HepG2 (cell line): ENCODE results near the gene CCDC38. TPM values are rescaled to one million over a fixed set of nuclear protein-coding genes. Genes with fewer than 3 reads are reported as not detected.

Source experiments
- DNMT1 ChIP-seq: sonication (generic); formaldehyde crosslinking; IDR thresholded peaks from 2 replicates; pipeline ENCODE4 v1.5.1; 2020; ENCODE audit warnings: mild to moderate bottlenecking, missing genetic modification reagents
- FOXK1 ChIP-seq: sonication (generic); formaldehyde crosslinking; IDR thresholded peaks from 2 replicates; pipeline ENCODE4 v1.4.0; 2020; ENCODE audit warnings: low read depth, missing genetic modification reagents, borderline replicate concordance
- GATAD2A ChIP-seq: IDR thresholded peaks from 2 replicates; pipeline ENCODE4 v1.6.1; 2016
- HES4 ChIP-seq: sonication (generic); formaldehyde crosslinking; IDR thresholded peaks from 2 replicates; pipeline ENCODE4 v1.9.0; 2021; ENCODE audit warnings: mild to moderate bottlenecking, missing genetic modification reagents, borderline replicate concordance
- NCOA5 ChIP-seq: sonication (generic); formaldehyde crosslinking; IDR thresholded peaks from 2 replicates; pipeline ENCODE4 v1.4.0; 2020; ENCODE audit warnings: missing genetic modification reagents
- NFE2L2 ChIP-seq: fragments of 150-350 bp; IDR thresholded peaks from 2 replicates; pipeline ENCODE4 v1.6.1; 2014; ENCODE audit warnings: low read length
- RBAK ChIP-seq: sonication (generic); formaldehyde crosslinking; IDR thresholded peaks from 2 replicates; pipeline ENCODE4 v1.5.1; 2020; ENCODE audit warnings: mild to moderate bottlenecking, missing genetic modification reagents
- RXRA ChIP-seq: sonication (generic); formaldehyde crosslinking; IDR thresholded peaks from 2 replicates; pipeline ENCODE4 v1.5.1; 2020; ENCODE audit warnings: missing genetic modification reagents
- ZFP37 ChIP-seq: sonication (generic); formaldehyde crosslinking; IDR thresholded peaks from 2 replicates; pipeline ENCODE4 v1.4.0; 2020; ENCODE audit warnings: missing genetic modification reagents, borderline replicate concordance
- polyA plus RNA-seq, 8 experiments: library from polyadenylated mRNA; depleted of rRNA in 3 of 8; stranded (reverse) in 7 of 8; unstranded in 1 of 8; fragments of >200 nt; fragmentation: Illumina TruSeq in 4 of 8; extraction: Trizol in 4 of 8; gene quantifications; 2 replicates each; pipeline versions ENCODE4 v1.2.1 to v1.2.3, GENCODE V29; 2011 to 2016; ENCODE audit warnings: low read depth in 4 of 8, missing spikeins in 1 of 8, mixed read lengths in 1 of 8; ENCODE audit not compliant: insufficient read depth in 1 of 8
- total RNA-seq, 5 experiments: library from RNA; depleted of rRNA; stranded (reverse); fragments of >200 nt; fragmentation: Illumina TruSeq; extraction: Trizol; gene quantifications; 2 replicates each; pipeline ENCODE4 v1.2.3, GENCODE V29; 2016; ENCODE audit warnings: low read depth in 1 of 5
- TF ChIP-seq, protein P1 (sequence below): sonication (generic); formaldehyde crosslinking; IDR thresholded peaks from 2 replicates; pipeline ENCODE4 v1.5.1; 2020; ENCODE audit warnings: missing genetic modification reagents, mild to moderate bottlenecking, borderline replicate concordance
- TF ChIP-seq, protein P2 (sequence below): sonication (generic); formaldehyde crosslinking; IDR thresholded peaks from 2 replicates; pipeline ENCODE4 v1.8.1; 2023; ENCODE audit warnings: mild to moderate bottlenecking, missing genetic modification reagents
- TF ChIP-seq, protein P3 (sequence below): sonication (generic); formaldehyde crosslinking; IDR thresholded peaks from 2 replicates; pipeline ENCODE4 v1.5.0; 2020; ENCODE audit warnings: mild to moderate bottlenecking, missing genetic modification reagents, borderline replicate concordance
- TF ChIP-seq, protein P4 (sequence below): sonication (generic); formaldehyde crosslinking; IDR thresholded peaks from 2 replicates; pipeline ENCODE4 v1.4.0; 2020; ENCODE audit warnings: missing genetic modification reagents

Gene CCDC38
- total and polyA plus RNA-seq, 2 of the 13 experiments (the other 11 are each of a cell fraction or from before 2014, with no cell fraction given) = 0.24 to 0.32 TPM

DNA sequence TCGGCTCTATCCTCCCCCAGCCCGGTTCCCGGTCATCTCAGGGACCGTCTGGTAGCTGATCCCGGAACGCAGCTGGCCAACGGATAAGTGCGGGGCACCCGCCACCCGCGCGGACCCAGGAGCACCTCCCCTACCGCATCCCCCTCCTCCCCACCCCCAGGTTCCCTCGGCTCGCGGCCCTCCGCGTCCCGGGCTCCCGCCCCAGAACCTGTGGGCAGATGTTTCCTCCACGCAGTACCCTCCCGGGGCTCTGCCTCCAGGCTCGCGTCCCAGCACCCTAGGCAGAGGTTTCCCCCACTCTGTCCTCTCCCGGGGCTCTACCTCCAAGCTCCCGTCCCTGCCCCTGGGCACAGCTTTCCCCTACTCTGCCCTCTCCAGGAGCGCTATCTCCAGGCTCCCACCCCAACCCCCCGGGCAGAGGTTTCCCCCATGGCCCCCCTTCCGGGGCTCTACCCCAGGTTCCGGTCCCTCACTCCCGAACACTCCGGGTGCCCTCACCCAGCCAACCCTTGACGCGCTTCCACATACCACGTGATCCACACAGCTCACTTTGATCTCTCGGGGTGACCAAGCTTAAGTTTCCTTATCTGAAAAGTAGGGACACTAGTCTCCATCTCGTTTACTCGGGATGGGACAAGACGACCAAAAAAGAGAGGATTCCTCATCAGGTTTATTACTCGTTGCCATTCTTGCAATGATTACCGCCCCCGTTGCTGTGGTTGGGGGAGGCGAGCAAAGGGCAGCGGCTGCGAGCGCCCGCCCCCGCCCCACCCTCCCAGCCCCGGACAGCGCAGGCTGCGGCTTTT is at the start of gene CCDC38 (continued):
- TF ChIP-seq, protein P1, sequence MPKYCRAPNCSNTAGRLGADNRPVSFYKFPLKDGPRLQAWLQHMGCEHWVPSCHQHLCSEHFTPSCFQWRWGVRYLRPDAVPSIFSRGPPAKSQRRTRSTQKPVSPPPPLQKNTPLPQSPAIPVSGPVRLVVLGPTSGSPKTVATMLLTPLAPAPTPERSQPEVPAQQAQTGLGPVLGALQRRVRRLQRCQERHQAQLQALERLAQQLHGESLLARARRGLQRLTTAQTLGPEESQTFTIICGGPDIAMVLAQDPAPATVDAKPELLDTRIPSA (CRISPR knock-in tag) = peak; percentile 70; the same call in 1 of the 2 replicates
- TF ChIP-seq GATAD2A (CRISPR knock-in tag) = 0 out of 2 replicates have a peak, but pooled peaks have one; percentile 20
- 0 out of 2 replicates have a peak, but pooled peaks have one; percentile 33 for TF ChIP-seq ZFP37
- no peak for TF ChIP-seq NFE2L2
- no peak for TF ChIP-seq NCOA5 (CRISPR knock-in tag)
- TF ChIP-seq RXRA (CRISPR knock-in tag) = peak; percentile 21; the same call in 1 of the 2 replicates
- TF ChIP-seq, protein P2, sequence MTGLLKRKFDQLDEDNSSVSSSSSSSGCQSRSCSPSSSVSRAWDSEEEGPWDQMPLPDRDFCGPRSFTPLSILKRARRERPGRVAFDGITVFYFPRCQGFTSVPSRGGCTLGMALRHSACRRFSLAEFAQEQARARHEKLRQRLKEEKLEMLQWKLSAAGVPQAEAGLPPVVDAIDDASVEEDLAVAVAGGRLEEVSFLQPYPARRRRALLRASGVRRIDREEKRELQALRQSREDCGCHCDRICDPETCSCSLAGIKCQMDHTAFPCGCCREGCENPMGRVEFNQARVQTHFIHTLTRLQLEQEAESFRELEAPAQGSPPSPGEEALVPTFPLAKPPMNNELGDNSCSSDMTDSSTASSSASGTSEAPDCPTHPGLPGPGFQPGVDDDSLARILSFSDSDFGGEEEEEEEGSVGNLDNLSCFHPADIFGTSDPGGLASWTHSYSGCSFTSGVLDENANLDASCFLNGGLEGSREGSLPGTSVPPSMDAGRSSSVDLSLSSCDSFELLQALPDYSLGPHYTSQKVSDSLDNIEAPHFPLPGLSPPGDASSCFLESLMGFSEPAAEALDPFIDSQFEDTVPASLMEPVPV = no peak
- TF ChIP-seq HES4 (CRISPR knock-in tag) = peak; percentile 76
- TF ChIP-seq FOXK1 (CRISPR knock-in tag) = peak; percentile 24; the same call in 1 of the 2 replicates
- TF ChIP-seq, protein P3, sequence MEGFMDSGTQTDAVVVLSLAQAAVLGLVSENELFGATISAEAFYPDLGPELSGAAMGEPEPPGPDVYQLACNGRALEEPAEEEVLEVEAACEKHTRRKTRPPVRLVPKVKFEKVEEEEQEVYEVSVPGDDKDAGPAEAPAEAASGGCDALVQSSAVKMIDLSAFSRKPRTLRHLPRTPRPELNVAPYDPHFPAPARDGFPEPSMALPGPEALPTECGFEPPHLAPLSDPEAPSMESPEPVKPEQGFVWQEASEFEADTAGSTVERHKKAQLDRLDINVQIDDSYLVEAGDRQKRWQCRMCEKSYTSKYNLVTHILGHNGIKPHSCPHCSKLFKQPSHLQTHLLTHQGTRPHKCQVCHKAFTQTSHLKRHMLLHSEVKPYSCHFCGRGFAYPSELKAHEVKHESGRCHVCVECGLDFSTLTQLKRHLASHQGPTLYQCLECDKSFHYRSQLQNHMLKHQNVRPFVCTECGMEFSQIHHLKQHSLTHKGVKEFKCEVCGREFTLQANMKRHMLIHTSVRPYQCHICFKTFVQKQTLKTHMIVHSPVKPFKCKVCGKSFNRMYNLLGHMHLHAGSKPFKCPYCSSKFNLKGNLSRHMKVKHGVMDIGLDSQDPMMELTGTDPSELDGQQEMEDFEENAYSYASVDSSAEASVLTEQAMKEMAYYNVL (CRISPR knock-in tag) = peak; percentile 71
- TF ChIP-seq, protein P4, sequence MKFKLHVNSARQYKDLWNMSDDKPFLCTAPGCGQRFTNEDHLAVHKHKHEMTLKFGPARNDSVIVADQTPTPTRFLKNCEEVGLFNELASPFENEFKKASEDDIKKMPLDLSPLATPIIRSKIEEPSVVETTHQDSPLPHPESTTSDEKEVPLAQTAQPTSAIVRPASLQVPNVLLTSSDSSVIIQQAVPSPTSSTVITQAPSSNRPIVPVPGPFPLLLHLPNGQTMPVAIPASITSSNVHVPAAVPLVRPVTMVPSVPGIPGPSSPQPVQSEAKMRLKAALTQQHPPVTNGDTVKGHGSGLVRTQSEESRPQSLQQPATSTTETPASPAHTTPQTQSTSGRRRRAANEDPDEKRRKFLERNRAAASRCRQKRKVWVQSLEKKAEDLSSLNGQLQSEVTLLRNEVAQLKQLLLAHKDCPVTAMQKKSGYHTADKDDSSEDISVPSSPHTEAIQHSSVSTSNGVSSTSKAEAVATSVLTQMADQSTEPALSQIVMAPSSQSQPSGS (CRISPR knock-in tag) = 0 out of 2 replicates have a peak, but pooled peaks have one; percentile 11
- no peak for TF ChIP-seq RBAK (CRISPR knock-in tag)
- no peak for TF ChIP-seq DNMT1 (CRISPR knock-in tag)
